ENCODE data around the gene KLF9. TPM values are rescaled to one million over a fixed set of nuclear protein-coding genes. Genes with fewer than 3 reads are reported as not detected.

The KLF9 gene
- total and polyA plus RNA-seq, 2 donors (not counting 3 experiments of a cell fraction or from before 2014, with no cell fraction given) = 7.3 to 17.2 TPM

- intact Hi-C loops (cut with micrococcal nuclease) (no loop called here), dilution Hi-C loops (cut with MboI; ENCODE audit: extremely low pct_ligation_motif_present, low sequenced_read_pairs) (no loop called here)
- ChIA-PET CTCF (no interaction called here), POLR2A (no interaction called here)
- Histone ChIP-seq H3K4me3 (replicated peaks in 1 of 3; ENCODE audit: insufficient read depth in 1 of 3, low read depth in 1 of 3, low read length in 3 of 3) (no peak overlapping the region), H3K9me1 (replicated peaks; ENCODE audit: control insufficient read depth, extremely low read depth, insufficient read depth, low read length) (no peaks in the 10 kb centered on the region), H2AFZ (ENCODE audit: low read depth, low read length) (no peak overlapping the region), H3K27ac (ENCODE audit: insufficient read depth, low read depth, low read length) (no peak overlapping the region), H3K9me3 (replicated peaks; ENCODE audit: control insufficient read depth, insufficient read depth, low read length) (no peaks in the 10 kb centered on the region), H4K20me1 (replicated peaks; ENCODE audit: control insufficient read depth, extremely low read depth, insufficient read depth, low read length) (no peaks in the 10 kb centered on the region), H3K9ac (replicated peaks; ENCODE audit: extremely low read depth, insufficient read depth, low read length) (no peak overlapping the region), H3K4me2 (ENCODE audit: insufficient read depth, low read length) (no peak overlapping the region), H3K36me3 (ENCODE audit: control insufficient read depth in 2 of 2, extremely low read depth in 1 of 2, insufficient read depth in 2 of 2, low read length in 2 of 2) (no peaks in the 10 kb centered on the region), H3K79me2 (ENCODE audit: control insufficient read depth, insufficient read depth, low read length) (no peaks in the 10 kb centered on the region), H3K4me1 (ENCODE audit: control insufficient read depth, extremely low read depth, insufficient read depth, low read length) (no peaks in the 10 kb centered on the region), H3K27me3 (ENCODE audit: control insufficient read depth in 2 of 2, insufficient read depth in 2 of 2, low read length in 2 of 2) (no peaks in the 10 kb centered on the region)
- no TSS peak for BruUV-seq (replicated peaks)
- DNase-seq (ENCODE audit: low read depth, low spot score) (no peak), FAIRE-seq (no peak)
- TF ChIP-seq, protein P1, sequence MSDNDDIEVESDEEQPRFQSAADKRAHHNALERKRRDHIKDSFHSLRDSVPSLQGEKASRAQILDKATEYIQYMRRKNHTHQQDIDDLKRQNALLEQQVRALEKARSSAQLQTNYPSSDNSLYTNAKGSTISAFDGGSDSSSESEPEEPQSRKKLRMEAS (IDR thresholded peaks at IDR 0.05; ENCODE audit: insufficient read depth, insufficient read length) = no peak
- TF ChIP-seq MYC (IDR thresholded peaks at IDR 0.05; ENCODE audit: low read depth, low read length) (no peak), EZH2 (IDR thresholded peaks at IDR 0.05; ENCODE audit: borderline replicate concordance, low read depth, low read length, severe bottlenecking) (no peak), FOS (IDR thresholded peaks at IDR 0.05; ENCODE audit: borderline replicate concordance, insufficient read depth, low read length) (no peak), GATA2 (IDR thresholded peaks at IDR 0.05; ENCODE audit: insufficient read depth, insufficient read length, low read depth, low read length) (no peak)
- TF ChIP-seq, protein P2, sequence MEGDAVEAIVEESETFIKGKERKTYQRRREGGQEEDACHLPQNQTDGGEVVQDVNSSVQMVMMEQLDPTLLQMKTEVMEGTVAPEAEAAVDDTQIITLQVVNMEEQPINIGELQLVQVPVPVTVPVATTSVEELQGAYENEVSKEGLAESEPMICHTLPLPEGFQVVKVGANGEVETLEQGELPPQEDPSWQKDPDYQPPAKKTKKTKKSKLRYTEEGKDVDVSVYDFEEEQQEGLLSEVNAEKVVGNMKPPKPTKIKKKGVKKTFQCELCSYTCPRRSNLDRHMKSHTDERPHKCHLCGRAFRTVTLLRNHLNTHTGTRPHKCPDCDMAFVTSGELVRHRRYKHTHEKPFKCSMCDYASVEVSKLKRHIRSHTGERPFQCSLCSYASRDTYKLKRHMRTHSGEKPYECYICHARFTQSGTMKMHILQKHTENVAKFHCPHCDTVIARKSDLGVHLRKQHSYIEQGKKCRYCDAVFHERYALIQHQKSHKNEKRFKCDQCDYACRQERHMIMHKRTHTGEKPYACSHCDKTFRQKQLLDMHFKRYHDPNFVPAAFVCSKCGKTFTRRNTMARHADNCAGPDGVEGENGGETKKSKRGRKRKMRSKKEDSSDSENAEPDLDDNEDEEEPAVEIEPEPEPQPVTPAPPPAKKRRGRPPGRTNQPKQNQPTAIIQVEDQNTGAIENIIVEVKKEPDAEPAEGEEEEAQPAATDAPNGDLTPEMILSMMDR (IDR thresholded peaks at IDR 0.05; ENCODE audit: extremely low read depth in 1 of 2, insufficient read depth in 1 of 2, low read depth in 1 of 2, low read length in 2 of 2) = no peak
Measured at GRCh38 chr9:70455993-70456704, 41.7 kb upstream of the KLF9 start.
